HG03064 (cell line): ENCODE results near the gene SNRK.
"Not testable (repeated sequence)": the region's sequence is repeated elsewhere in the genome, so short reads cannot be mapped to it uniquely, and the experiment has no call there.

ENCODE experiments used
- ATAC-seq: cut with Tn5 transposase; IDR thresholded peaks from one replicate; pipeline ENCODE4 v1.9.1; 2021; ENCODE audit warnings: low read depth; ENCODE audit not compliant: unreplicated experiment

The SNRK gene

DNA sequence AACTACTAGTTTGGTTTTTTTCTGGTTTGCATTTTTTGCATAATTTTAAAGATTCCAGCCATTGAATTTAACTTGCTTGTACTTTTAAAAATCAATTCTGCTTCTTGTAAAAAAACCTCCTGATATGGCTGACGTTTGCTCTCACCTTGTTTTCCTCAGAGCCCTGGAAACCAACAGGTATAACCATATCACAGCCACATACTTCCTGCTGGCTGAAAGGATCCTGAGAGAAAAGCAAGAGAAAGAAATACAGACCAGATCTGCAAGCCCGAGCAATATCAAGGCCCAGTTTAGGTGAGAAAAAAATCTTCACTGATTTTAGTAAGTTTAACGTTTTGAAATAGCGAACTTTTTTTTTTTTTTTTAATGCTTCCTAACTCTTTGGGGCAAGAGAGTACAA is 56.8 kb downstream of the SNRK start:
- ATAC-seq: no peak

GRCh38 chr3:43343815-43344214 is 57.5 kb downstream of the SNRK start:
- ATAC-seq: no peak

GRCh38 chr3:43344520-43344919 is 58.2 kb downstream of the SNRK start:
- ATAC-seq: no peak

GRCh38 chr3:43345246-43345645 is 58.9 kb downstream of the SNRK start:
- no peak for ATAC-seq

- ATAC-seq: no peak
Observed at GRCh38 chr3:43345877-43346276, 59.5 kb downstream of the SNRK start.

DNA sequence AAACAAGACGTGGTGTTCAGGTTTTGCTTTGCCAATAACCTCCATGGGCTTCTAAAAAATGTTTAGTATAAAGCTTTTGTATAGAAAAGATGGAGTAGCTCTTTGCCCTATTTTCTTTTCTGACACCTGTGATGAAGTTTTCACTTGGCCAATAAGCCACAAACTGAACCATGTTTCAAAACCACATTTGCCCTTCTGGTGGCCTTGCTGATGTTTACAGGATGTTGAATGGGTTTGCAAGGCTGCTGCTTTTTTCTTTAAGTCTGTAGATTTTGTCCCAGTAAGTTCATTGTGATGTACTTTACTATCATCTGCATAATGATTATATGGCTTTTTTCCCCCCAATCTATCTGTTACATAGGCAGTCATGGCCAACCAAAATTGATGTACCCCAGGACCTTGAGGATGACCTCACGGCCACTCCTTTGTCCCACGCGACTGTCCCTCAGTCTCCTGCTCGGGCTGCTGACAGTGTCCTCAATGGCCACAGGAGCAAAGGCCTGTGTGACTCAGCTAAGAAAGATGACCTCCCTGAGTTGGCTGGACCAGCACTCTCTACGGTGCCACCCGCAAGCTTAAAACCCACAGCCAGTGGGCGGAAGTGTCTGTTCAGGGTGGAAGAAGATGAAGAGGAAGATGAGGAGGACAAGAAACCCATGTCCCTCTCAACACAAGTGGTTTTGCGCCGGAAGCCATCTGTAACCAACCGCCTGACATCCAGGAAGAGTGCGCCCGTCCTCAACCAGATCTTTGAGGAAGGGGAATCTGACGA is 60.8 kb downstream of the SNRK start:
- no peak for ATAC-seq

- no peak for ATAC-seq
Observed at GRCh38 chr3:43347774-43348173, 61.4 kb downstream of the SNRK start.

DNA sequence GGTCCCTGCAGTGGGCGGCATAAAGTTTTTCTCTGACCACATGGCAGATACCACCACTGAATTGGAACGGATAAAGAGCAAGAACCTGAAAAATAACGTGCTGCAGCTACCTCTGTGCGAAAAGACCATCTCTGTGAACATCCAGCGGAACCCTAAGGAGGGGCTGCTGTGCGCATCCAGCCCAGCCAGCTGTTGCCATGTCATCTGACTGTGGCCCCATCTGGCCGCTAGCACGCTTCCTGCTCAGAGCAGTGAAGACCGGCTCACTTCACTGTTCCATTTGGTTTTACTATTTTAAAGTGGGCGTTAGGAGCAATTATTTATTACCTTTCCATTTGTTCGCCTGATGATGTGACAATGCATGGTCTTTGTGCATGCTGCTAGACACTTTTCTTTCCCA is 62.0 kb downstream of the SNRK start:
- ATAC-seq: no peak

DNA sequence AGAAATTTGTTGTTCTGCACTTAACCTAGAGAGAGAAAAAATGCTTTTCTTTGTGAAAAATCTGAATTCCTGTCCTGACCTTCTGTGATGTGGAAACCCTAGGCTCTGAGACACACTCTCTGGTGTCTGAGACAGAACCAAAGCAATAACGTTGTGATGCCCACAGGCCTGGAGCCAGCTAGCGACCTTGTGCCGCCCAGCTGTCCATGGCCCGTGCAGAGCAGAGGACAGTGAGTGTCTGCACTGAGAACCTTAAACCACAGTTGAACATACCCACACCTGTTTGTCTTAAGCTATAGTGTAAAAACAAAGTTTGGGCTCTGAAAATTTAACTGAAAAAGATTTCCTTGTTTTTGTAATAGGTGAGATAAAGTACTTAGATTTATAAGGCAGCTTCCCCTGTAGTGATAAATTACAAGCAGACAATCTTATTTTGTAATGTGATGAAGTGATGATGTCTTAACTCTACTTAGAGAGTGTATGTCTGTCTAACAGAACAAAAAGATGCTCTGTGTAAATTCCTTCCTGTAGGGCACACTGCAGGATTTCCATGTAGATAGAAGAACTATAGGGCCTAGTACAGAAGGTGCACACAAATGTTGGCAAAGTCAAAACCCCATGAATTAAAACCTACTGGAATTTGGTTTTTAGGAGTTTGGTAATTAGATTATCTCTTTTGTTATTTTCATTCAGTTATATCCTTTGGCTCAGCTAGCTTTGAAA is 62.7 kb downstream of the SNRK start:
- ATAC-seq: no peak

DNA sequence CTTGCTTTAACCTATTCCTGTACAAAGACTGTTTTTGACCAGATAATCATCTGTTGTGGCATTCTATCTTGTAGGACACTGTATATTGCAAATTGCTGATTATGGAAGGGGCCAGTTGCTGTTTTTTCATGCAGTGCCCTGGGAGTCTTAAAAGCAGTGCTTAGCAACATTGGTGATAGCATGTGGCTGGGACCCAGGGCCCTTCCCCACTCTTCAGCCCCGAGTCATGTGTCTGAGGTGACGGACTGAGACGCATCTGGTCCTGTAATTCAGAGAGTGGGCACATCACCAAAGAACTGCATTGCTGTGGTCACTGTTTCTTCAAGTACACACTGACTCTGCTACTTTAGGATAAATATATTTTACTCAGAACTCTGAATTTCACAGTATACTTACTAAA is 63.4 kb downstream of the SNRK start:
- ATAC-seq: no peak

- ATAC-seq: no peak
Observed at GRCh38 chr3:43353393-43353792, 67.1 kb downstream of the SNRK start.

GRCh38 chr3:43353923-43354670 is 67.8 kb downstream of the SNRK start:
- no peak for ATAC-seq

- ATAC-seq: not testable (repeated sequence)
Observed at GRCh38 chr3:43356033-43356432, 69.7 kb downstream of the SNRK start.

- ATAC-seq: no peak
Observed at GRCh38 chr3:43361077-43361476, 74.7 kb downstream of the SNRK start.

- ATAC-seq: no peak
Observed at GRCh38 chr3:43362183-43362582, 75.8 kb downstream of the SNRK start.

DNA sequence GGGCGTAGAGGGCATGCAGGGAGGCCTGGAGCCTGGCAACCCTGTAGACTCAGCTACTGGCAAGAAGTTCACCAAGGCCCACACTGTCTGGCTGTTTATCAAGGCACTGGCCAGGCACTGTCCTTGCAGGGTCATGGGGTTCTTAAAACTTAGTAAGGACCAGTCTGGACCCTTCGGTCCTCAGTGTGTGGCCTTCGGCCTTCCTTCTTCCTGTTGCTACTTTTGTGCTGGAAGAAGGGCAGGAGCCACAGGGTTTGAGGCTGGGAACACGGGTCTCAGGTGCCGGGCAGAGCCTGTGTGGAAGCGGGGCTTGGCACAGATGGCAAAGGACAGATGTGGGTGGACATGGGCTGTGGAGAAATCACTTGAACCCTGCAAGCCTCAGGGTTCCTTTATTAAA is 76.6 kb downstream of the SNRK start:
- ATAC-seq: no peak

GRCh38 chr3:43363621-43364266 is 77.4 kb downstream of the SNRK start:
- ATAC-seq: no peak

DNA sequence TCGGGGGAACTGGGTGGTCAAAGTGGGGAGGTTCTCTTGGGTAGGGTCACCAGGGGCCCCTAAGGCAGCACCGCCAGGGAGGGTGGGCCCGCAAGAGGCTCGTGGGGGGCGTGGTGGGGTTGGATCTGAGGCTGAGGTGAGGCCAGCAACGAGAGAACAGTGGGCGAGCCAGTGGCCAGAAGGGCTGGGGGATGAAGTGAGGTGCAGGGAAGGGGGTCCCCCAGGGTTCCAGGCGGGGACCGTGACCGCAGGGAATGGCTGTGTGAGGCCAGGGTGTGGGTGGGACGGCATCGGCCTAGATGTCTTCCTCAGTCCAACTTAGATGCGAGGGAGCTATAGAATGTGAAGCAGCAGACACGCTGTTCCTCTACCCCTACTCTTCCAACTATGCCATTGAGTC is 78.2 kb downstream of the SNRK start:
- no peak for ATAC-seq

DNA sequence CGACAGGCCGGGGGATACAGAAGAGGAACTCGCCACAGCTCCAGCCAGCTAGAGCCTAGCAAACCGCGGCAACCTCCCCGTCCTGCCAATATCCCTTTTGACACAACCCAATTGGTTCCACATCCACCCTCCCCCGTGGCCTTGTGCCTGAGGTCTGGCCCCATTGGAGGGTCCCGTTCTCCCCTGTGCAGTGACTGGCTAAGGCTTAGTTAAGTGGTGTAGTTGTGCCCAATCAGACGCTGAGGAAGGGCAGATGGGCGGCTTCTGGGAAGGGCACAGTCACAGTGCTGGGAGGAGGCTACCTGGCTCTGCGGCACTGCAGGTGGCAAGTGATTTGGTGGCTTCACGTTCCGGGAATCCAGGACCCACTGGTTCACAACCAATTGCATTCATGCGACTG is 78.6 kb downstream of the SNRK start:
- no peak for ATAC-seq

DNA sequence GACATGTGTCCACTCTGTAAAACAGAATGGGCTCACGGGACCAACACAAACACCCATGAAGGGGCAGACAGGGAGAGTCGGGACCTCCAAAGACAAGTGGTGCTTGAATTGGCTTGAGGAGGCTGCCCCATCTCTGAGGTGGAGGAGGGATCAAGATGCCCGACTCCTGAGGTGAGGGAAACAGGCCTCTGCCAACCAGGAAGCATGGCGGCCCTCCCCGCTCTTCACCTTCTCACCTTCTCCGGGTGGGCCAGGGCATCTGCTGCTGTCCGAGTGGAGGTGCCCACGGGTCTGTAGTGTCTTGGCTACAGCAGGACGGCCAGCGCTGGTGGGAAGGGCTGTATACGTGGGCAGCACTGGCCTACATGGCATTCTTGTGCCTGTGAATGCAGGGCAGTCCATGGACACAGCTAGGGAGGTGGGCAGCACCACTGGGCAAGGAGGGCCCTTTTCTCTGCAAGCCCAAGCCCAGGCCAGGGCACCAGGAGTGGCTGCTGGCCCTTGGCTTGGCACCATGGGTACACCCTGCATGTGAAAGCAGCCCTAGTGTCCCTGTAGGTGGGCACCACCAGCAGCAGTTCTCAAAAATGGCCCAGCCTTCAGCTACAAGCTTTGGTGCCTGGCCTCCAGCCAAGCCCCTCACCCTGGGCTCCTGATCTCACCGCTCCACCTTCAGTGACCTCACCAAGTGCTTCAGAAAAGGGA is 79.4 kb downstream of the SNRK start:
- no peak for ATAC-seq
